WTC11 (cell line): Measurements from ENCODE around the gene CTTN. TPM values are rescaled to one million over a fixed set of nuclear protein-coding genes. Genes with fewer than 3 reads are reported as not detected.

ENCODE experiments used
- ATAC-seq: fragments of 200-7000 bp; cut with Tn5 transposase; 2 replicates; pipeline ENCODE4 v1.10.0; 2021; ENCODE audit warnings: mild to moderate bottlenecking, moderate library complexity
- CTCF ChIA-PET: fragments of 300-600 bp; sonication (Branson Sonifier 250); formaldehyde crosslinking; loops from one replicate; lab custom pipeline; 2021; ENCODE audit warnings: antibody characterized with exemption; lab: Charles Lee
- POLR2A ChIA-PET: fragments of 350-600 bp; sonication (Branson Sonifier 250); formaldehyde crosslinking; loops from one replicate; lab custom pipeline; 2021; ENCODE audit warnings: antibody characterized with exemption; lab: Charles Lee
- DNase-seq: peaks from one replicate; pipeline ENCODE4 v3.0.0; 2021; ENCODE audit warnings: low spot score
- H3K27ac Mint-ChIP-seq: 2 replicates; pipeline ENCODE4 v1.8.0; 2021; ENCODE audit warnings: mixed read lengths
- H3K27me3 Mint-ChIP-seq: 2 replicates; pipeline ENCODE4 v1.8.0; 2021; ENCODE audit warnings: low read depth, mild to moderate bottlenecking, moderate library complexity, mixed read lengths
- H3K36me3 Mint-ChIP-seq: 2 replicates; pipeline ENCODE4 v1.8.0; 2021; ENCODE audit warnings: mixed read lengths
- H3K4me1 Mint-ChIP-seq: 2 replicates; pipeline ENCODE4 v1.8.0; 2022; ENCODE audit warnings: mixed read lengths
- H3K4me3 Mint-ChIP-seq: 2 replicates; pipeline ENCODE4 v1.8.0; 2021; ENCODE audit warnings: mild to moderate bottlenecking, moderate library complexity, mixed read lengths
- H3K9me3 Mint-ChIP-seq: 2 replicates; pipeline ENCODE4 v1.8.0; 2021; ENCODE audit warnings: mixed read lengths
- OVOL2 ChIP-seq: fragments of 250-450 bp; sonication (Bioruptor Pico); IDR thresholded peaks from 2 replicates; pipeline ENCODE4 v1.9.0; 2021; ENCODE audit warnings: mild to moderate bottlenecking, borderline replicate concordance
- RORB ChIP-seq: fragments of 250-450 bp; sonication (Bioruptor Pico); IDR thresholded peaks from 2 replicates; pipeline ENCODE4 v1.9.0; 2021; ENCODE audit warnings: mild to moderate bottlenecking
- SMAD3 ChIP-seq: sonication (generic); formaldehyde crosslinking; IDR thresholded peaks from 2 replicates; pipeline ENCODE4 v1.8.0; 2022; ENCODE audit warnings: missing genetic modification reagents, mild to moderate bottlenecking, borderline replicate concordance
- ZNF671 ChIP-seq: fragments of 250-450 bp; sonication (Bioruptor Pico); IDR thresholded peaks from 2 replicates; pipeline ENCODE4 v1.8.0; 2021; ENCODE audit warnings: mild to moderate bottlenecking
- total RNA-seq: library from RNA; stranded (reverse); gene quantifications from 3 replicates; pipeline ENCODE4 v1.2.3, GENCODE V29; 2021
- TF ChIP-seq, protein P1 (sequence below): sonication (generic); formaldehyde crosslinking; IDR thresholded peaks from 2 replicates; pipeline ENCODE4 v1.8.0; 2023; ENCODE audit warnings: missing genetic modification reagents, mild to moderate bottlenecking, borderline replicate concordance
- TF ChIP-seq, protein P2 (sequence below): sonication (generic); formaldehyde crosslinking; IDR thresholded peaks from 2 replicates; pipeline ENCODE4 v1.8.1; 2023; ENCODE audit warnings: mild to moderate bottlenecking, moderate library complexity, missing genetic modification reagents
- TF ChIP-seq, protein P3 (sequence below): sonication (generic); formaldehyde crosslinking; IDR thresholded peaks from 2 replicates; pipeline ENCODE4 v1.8.1; 2022; ENCODE audit warnings: low read depth, mild to moderate bottlenecking, moderate library complexity, missing genetic modification reagents, borderline replicate concordance
- TF ChIP-seq, protein P4 (sequence below): sonication (generic); formaldehyde crosslinking; IDR thresholded peaks from 2 replicates; pipeline ENCODE4 v1.8.1; 2023; ENCODE audit warnings: mild to moderate bottlenecking, missing genetic modification reagents, moderate library complexity
- TF ChIP-seq, protein P5 (sequence below): sonication (generic); formaldehyde crosslinking; IDR thresholded peaks from 2 replicates; pipeline ENCODE4 v1.8.1; 2022; ENCODE audit warnings: low read depth, missing genetic modification reagents, borderline replicate concordance
- TF ChIP-seq, protein P6 (sequence below): fragments of 200-600 bp; IDR thresholded peaks from 2 replicates; pipeline ENCODE4 v1.8.0; 2022; ENCODE audit warnings: antibody characterized with exemption

Gene CTTN
- total RNA-seq, 1 experiment from 2014 or later = 281 TPM

DNA sequence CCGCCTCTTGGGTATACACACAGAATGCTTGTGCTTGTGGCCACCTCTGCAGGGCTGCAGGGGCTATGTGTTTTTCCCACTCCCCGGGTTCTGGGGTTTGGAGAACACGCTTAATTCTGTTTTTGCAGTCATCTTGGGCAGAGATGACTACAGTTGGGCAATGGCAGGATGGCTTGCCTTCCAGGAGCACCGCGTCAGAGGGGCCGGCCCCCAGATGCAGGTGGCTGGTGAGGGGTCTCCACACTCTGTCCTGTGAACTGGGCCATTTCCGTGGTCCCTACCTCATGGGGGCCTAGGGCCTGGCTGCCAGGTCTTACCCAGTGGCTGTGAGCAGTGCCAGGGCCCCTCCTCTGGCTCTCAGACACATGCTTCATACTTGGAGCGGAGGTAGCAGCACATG is 68.3 kb downstream of the CTTN start (continued):
- TF ChIP-seq, protein P1, sequence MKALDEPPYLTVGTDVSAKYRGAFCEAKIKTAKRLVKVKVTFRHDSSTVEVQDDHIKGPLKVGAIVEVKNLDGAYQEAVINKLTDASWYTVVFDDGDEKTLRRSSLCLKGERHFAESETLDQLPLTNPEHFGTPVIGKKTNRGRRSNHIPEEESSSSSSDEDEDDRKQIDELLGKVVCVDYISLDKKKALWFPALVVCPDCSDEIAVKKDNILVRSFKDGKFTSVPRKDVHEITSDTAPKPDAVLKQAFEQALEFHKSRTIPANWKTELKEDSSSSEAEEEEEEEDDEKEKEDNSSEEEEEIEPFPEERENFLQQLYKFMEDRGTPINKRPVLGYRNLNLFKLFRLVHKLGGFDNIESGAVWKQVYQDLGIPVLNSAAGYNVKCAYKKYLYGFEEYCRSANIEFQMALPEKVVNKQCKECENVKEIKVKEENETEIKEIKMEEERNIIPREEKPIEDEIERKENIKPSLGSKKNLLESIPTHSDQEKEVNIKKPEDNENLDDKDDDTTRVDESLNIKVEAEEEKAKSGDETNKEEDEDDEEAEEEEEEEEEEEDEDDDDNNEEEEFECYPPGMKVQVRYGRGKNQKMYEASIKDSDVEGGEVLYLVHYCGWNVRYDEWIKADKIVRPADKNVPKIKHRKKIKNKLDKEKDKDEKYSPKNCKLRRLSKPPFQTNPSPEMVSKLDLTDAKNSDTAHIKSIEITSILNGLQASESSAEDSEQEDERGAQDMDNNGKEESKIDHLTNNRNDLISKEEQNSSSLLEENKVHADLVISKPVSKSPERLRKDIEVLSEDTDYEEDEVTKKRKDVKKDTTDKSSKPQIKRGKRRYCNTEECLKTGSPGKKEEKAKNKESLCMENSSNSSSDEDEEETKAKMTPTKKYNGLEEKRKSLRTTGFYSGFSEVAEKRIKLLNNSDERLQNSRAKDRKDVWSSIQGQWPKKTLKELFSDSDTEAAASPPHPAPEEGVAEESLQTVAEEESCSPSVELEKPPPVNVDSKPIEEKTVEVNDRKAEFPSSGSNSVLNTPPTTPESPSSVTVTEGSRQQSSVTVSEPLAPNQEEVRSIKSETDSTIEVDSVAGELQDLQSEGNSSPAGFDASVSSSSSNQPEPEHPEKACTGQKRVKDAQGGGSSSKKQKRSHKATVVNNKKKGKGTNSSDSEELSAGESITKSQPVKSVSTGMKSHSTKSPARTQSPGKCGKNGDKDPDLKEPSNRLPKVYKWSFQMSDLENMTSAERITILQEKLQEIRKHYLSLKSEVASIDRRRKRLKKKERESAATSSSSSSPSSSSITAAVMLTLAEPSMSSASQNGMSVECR (CRISPR knock-in tag) = no peak
- TF ChIP-seq, protein P2, sequence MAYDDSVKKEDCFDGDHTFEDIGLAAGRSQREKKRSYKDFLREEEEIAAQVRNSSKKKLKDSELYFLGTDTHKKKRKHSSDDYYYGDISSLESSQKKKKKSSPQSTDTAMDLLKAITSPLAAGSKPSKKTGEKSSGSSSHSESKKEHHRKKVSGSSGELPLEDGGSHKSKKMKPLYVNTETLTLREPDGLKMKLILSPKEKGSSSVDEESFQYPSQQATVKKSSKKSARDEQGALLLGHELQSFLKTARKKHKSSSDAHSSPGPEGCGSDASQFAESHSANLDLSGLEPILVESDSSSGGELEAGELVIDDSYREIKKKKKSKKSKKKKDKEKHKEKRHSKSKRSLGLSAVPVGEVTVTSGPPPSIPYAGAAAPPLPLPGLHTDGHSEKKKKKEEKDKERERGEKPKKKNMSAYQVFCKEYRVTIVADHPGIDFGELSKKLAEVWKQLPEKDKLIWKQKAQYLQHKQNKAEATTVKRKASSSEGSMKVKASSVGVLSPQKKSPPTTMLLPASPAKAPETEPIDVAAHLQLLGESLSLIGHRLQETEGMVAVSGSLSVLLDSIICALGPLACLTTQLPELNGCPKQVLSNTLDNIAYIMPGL (CRISPR knock-in tag) = no peak
- no peak for TF ChIP-seq SMAD3 (CRISPR knock-in tag)
- no peak for TF ChIP-seq RORB (CRISPR knock-in tag)
- no peak for TF ChIP-seq OVOL2
- TF ChIP-seq, protein P3, sequence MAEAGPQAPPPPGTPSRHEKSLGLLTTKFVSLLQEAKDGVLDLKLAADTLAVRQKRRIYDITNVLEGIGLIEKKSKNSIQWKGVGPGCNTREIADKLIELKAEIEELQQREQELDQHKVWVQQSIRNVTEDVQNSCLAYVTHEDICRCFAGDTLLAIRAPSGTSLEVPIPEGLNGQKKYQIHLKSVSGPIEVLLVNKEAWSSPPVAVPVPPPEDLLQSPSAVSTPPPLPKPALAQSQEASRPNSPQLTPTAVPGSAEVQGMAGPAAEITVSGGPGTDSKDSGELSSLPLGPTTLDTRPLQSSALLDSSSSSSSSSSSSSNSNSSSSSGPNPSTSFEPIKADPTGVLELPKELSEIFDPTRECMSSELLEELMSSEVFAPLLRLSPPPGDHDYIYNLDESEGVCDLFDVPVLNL = no peak
- TF ChIP-seq, protein P4, sequence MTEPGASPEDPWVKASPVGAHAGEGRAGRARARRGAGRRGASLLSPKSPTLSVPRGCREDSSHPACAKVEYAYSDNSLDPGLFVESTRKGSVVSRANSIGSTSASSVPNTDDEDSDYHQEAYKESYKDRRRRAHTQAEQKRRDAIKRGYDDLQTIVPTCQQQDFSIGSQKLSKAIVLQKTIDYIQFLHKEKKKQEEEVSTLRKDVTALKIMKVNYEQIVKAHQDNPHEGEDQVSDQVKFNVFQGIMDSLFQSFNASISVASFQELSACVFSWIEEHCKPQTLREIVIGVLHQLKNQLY (CRISPR knock-in tag) = no peak
- TF ChIP-seq ZNF671 = no peak

DNA sequence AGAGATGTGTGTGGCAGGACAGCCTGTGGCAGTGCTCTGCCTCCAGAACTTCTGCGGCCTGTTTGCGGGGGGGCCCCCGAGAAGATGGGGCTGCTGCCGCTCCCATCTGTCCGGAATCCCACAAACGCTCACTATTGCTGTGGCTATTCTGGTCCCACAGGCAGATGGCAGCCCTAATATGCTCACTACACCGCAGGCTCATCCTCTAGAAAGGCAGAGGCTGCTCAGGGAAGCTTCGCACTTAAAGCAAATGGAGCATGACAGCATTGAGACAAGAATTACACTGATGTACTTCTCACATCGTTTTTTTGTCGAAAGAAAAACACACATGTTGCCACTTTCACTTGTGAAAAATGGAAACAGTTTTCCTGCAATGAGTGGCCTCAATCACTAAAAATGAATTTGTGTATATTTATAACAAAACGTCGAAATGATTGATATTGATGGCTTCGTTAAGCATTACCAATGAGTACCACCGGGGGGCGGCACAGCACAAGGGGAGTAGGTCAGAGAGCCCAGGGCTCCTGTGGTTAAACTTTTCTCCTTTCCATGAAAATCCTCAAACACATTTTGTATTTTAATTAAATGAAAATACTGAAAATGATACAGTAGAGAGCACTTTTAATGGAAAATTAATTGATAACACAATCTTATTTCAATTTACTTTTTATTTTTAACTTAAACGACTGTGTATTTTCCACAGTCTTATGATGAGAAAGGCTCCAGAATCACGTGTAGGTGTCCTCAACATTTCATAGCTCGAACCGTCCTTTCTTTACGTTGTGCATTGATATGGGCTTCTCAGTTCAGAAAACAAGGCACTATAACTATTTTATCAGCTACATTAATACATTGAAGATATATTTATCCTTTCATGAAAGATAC is 69.1 kb downstream of the CTTN start:
- POLR2A ChIA-PET = no interaction called here
- H3K27ac Mint-ChIP-seq = no peak overlapping the region
- ATAC-seq (no peak), DNase-seq (peak; percentile 82)
- H3K9me3 Mint-ChIP-seq = peaks cover 4% of the 10 kb centered on the region
- peaks cover 34% of the 10 kb centered on the region for H3K4me1 Mint-ChIP-seq
- H3K27me3 Mint-ChIP-seq = peaks cover 3% of the 10 kb centered on the region
- peaks cover 8% of the 10 kb centered on the region; the same call in 1 of the 2 replicates for H3K36me3 Mint-ChIP-seq
- no peak overlapping the region for H3K4me3 Mint-ChIP-seq
- TF ChIP-seq, protein P5, sequence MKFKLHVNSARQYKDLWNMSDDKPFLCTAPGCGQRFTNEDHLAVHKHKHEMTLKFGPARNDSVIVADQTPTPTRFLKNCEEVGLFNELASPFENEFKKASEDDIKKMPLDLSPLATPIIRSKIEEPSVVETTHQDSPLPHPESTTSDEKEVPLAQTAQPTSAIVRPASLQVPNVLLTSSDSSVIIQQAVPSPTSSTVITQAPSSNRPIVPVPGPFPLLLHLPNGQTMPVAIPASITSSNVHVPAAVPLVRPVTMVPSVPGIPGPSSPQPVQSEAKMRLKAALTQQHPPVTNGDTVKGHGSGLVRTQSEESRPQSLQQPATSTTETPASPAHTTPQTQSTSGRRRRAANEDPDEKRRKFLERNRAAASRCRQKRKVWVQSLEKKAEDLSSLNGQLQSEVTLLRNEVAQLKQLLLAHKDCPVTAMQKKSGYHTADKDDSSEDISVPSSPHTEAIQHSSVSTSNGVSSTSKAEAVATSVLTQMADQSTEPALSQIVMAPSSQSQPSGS (CRISPR knock-in tag) = no peak
- TF ChIP-seq, protein P6, sequence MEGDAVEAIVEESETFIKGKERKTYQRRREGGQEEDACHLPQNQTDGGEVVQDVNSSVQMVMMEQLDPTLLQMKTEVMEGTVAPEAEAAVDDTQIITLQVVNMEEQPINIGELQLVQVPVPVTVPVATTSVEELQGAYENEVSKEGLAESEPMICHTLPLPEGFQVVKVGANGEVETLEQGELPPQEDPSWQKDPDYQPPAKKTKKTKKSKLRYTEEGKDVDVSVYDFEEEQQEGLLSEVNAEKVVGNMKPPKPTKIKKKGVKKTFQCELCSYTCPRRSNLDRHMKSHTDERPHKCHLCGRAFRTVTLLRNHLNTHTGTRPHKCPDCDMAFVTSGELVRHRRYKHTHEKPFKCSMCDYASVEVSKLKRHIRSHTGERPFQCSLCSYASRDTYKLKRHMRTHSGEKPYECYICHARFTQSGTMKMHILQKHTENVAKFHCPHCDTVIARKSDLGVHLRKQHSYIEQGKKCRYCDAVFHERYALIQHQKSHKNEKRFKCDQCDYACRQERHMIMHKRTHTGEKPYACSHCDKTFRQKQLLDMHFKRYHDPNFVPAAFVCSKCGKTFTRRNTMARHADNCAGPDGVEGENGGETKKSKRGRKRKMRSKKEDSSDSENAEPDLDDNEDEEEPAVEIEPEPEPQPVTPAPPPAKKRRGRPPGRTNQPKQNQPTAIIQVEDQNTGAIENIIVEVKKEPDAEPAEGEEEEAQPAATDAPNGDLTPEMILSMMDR = peak; percentile 88
- CTCF ChIA-PET = interaction anchor here (0.6 to 2.0 kb wide), 20 partner anchors 12 to 359 kb away, joined by 3 to 11 read pairs (median 4); no protein-coding TSS in a partner anchor
